Measurements from ENCODE around the gene LDAF1. TPM values are rescaled to one million over a fixed set of nuclear protein-coding genes. Genes with fewer than 3 reads are reported as not detected.

The LDAF1 gene
- total and polyA plus RNA-seq, 2 donors (not counting 1 experiment from before 2014, with no cell fraction given) = 36.3 to 123 TPM

GRCh38 chr16:21222495-21223337 lies 64.2 kb downstream of the LDAF1 start:
- Histone ChIP-seq H3K36me3 (ENCODE audit: control insufficient read depth, insufficient read depth, low read length) (no peaks in the 10 kb centered on the region), H3K27ac (ENCODE audit: insufficient read depth, low read length) (no peak overlapping the region), H3K4me1 (ENCODE audit: control insufficient read depth, extremely low read depth, insufficient read depth, low read length) (no peaks in the 10 kb centered on the region), H3K9me3 (ENCODE audit: control insufficient read depth, insufficient read depth, low read depth, low read length) (no peaks in the 10 kb centered on the region), H3K4me2 (ENCODE audit: extremely low read depth, insufficient read depth, low read length) (no peak overlapping the region), H3K79me2 (ENCODE audit: control insufficient read depth, insufficient read depth, low read length) (no peaks in the 10 kb centered on the region), H3K9ac (ENCODE audit: insufficient read depth, low read length) (no peak overlapping the region), H3K4me3 (replicated peaks in 1 of 4; ENCODE audit: control extremely low read depth in 1 of 4, insufficient read depth in 1 of 4, low read depth in 3 of 4, low read length in 4 of 4) (no peak overlapping the region), H3K27me3 (ENCODE audit: control insufficient read depth, insufficient read depth, low read length) (no peaks in the 10 kb centered on the region), H2AFZ (ENCODE audit: low read length) (no peak overlapping the region), H4K20me1 (ENCODE audit: control insufficient read depth, extremely low read depth, insufficient read depth, low read length) (no peaks in the 10 kb centered on the region)
- DNase-seq (ENCODE audit: low read depth in 2 of 2) = no peak
- TF ChIP-seq CTCF (conservative IDR thresholded peaks at IDR 0.05 in 1 of 2, IDR thresholded peaks at IDR 0.05 in 1 of 2; ENCODE audit: low read depth in 1 of 2, low read length in 2 of 2) (no peak), EZH2 (IDR thresholded peaks at IDR 0.05; ENCODE audit: low read length, missing control alignments) (no peak)

DNA sequence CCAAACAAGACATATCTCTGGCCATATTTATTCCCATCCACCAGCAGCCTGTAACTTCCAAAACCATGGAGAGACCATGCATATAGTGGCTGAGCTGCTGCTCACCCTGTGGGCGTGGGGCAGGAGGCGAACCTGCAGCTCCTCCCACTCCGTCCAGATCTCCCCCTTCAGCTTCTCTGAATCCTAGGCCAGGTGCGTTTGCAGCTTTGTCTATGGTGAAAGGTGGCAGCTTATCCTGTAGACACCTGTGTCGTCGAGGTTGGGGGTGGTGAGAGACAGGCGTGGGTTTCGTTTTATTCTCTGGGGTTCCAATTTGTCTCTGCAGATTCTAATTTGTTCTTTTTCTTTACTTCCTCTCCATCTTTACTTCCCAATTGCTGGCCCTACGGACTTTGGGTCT lies 65.3 kb downstream of the LDAF1 start:
- no peaks in the 10 kb centered on the region for H3K4me1 ChIP-seq (ENCODE audit: control insufficient read depth, extremely low read depth, insufficient read depth, low read length)

GRCh38 chr16:21224800-21225199 lies 66.3 kb downstream of the LDAF1 start:
- DNase-seq (ENCODE audit: low read depth in 2 of 2) = no peak
- Histone ChIP-seq H3K27me3 (ENCODE audit: control insufficient read depth, insufficient read depth, low read length) (peaks cover 3% of the 10 kb centered on the region), H4K20me1 (ENCODE audit: control insufficient read depth, extremely low read depth, insufficient read depth, low read length) (no peaks in the 10 kb centered on the region), H2AFZ (ENCODE audit: low read length) (no peak overlapping the region), H3K9me3 (ENCODE audit: control insufficient read depth, insufficient read depth, low read depth, low read length) (no peaks in the 10 kb centered on the region), H3K4me3 (replicated peaks in 1 of 4; ENCODE audit: control extremely low read depth in 1 of 4, insufficient read depth in 1 of 4, low read depth in 3 of 4, low read length in 4 of 4) (no peak overlapping the region), H3K9ac (ENCODE audit: insufficient read depth, low read length) (no peak overlapping the region), H3K79me2 (ENCODE audit: control insufficient read depth, insufficient read depth, low read length) (no peaks in the 10 kb centered on the region), H3K4me1 (ENCODE audit: control insufficient read depth, extremely low read depth, insufficient read depth, low read length) (no peaks in the 10 kb centered on the region), H3K4me2 (ENCODE audit: extremely low read depth, insufficient read depth, low read length) (no peak overlapping the region), H3K36me3 (ENCODE audit: control insufficient read depth, insufficient read depth, low read length) (no peaks in the 10 kb centered on the region), H3K27ac (ENCODE audit: insufficient read depth, low read length) (no peak overlapping the region)
- TF ChIP-seq CTCF (conservative IDR thresholded peaks at IDR 0.05 in 1 of 2, IDR thresholded peaks at IDR 0.05 in 1 of 2; ENCODE audit: low read depth in 1 of 2, low read length in 2 of 2) (no peak), EZH2 (IDR thresholded peaks at IDR 0.05; ENCODE audit: low read length, missing control alignments) (no peak)

More for the DNA sequence above, 65.3 kb downstream of the LDAF1 start:
- Histone ChIP-seq H2AFZ (ENCODE audit: low read length) (no peak overlapping the region), H4K20me1 (ENCODE audit: control insufficient read depth, extremely low read depth, insufficient read depth, low read length) (no peaks in the 10 kb centered on the region), H3K9me3 (ENCODE audit: control insufficient read depth, insufficient read depth, low read depth, low read length) (no peaks in the 10 kb centered on the region), H3K79me2 (ENCODE audit: control insufficient read depth, insufficient read depth, low read length) (no peaks in the 10 kb centered on the region), H3K9ac (ENCODE audit: insufficient read depth, low read length) (no peak overlapping the region), H3K4me3 (replicated peaks in 1 of 4; ENCODE audit: control extremely low read depth in 1 of 4, insufficient read depth in 1 of 4, low read depth in 3 of 4, low read length in 4 of 4) (no peak overlapping the region), H3K27me3 (ENCODE audit: control insufficient read depth, insufficient read depth, low read length) (no peaks in the 10 kb centered on the region), H3K27ac (ENCODE audit: insufficient read depth, low read length) (no peak overlapping the region), H3K36me3 (ENCODE audit: control insufficient read depth, insufficient read depth, low read length) (no peaks in the 10 kb centered on the region), H3K4me2 (ENCODE audit: extremely low read depth, insufficient read depth, low read length) (no peak overlapping the region)
- TF ChIP-seq CTCF (conservative IDR thresholded peaks at IDR 0.05 in 1 of 2, IDR thresholded peaks at IDR 0.05 in 1 of 2; ENCODE audit: low read depth in 1 of 2, low read length in 2 of 2) (no peak), EZH2 (IDR thresholded peaks at IDR 0.05; ENCODE audit: low read length, missing control alignments) (no peak)
- DNase-seq (ENCODE audit: low read depth in 2 of 2) = no peak
